Ramos (cell line): ENCODE measurements around the gene DGKD.

Experiments
- in situ Hi-C: fragments of 300-500 bp; cut with MboI; formaldehyde crosslinking; loops from one replicate; pipeline ENCODE4 v1.14.3; 2022; ENCODE audit warnings: low sequenced_read_pairs; ENCODE audit not compliant: unreplicated experiment

Gene DGKD

DNA sequence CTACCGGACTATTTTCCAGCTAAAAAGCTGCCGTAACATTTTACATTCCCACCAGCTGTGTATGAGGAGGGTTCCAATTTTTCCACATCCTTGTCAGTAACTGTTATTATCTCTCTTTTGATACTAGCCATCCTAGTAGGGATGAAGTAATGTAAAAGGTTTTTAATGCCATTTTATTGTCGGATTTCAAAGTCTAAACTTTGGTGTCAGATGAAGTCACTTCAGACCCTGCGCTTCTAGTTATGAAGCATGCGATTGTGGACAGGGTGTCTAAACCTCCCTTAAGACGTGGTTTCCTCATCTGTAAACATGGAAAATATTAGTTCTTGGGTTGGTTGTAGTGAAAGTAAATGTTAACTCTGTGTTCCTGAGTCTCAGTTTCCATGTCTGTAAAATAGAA is 4.7 kb downstream of the DGKD start:
- in situ Hi-C loops, result loop anchor here (25.0 kb wide), 2 partner anchors 272 to 1697 kb away; no protein-coding TSS in a partner anchor

DNA sequence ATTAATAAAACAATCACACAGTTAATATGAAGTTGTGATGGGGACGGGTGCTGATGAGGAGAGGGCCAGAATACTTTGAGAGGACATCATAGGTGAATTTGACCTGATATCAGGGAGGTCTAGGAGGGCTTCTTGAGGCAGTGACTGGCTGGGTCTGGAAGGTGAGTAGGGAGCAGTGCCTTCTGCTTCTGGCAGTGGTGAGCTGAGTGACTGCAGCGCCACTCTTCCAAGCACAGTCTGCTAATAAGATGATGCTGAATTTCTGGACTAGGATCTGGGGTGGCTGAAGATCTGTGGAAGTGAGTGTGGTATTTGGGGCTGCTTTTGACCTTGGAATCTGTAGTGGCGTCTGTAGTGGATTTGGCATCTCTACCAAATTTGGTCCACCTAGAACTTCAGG is 5.5 kb downstream of the DGKD start:
- in situ Hi-C loops, result loop anchor here (25.0 kb wide), 2 partner anchors 273 to 1698 kb away; no protein-coding TSS in a partner anchor

DNA sequence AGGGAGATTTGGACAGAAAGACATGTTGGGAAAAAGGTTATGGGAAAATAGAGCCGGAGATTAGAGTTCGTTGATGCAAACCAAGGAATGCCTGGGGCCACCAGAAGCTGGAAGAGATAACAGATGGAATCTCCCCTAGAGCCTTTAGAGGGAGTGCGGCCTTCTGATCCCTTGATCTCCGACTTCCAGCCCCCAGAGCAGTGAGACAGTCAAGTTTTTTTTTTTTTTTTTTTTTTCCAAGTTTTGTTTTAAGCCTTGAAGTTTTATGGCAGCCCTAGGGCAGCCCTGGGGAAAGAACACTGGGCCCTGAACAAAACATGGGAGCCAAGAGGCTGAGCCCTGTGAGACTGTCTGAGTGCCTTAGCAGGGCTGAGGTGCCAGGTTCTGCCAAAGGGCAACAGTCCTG is 6.5 kb downstream of the DGKD start:
- in situ Hi-C loops, result loop anchor here (25.0 kb wide), 2 partner anchors 273 to 1698 kb away; no protein-coding TSS in a partner anchor

DNA sequence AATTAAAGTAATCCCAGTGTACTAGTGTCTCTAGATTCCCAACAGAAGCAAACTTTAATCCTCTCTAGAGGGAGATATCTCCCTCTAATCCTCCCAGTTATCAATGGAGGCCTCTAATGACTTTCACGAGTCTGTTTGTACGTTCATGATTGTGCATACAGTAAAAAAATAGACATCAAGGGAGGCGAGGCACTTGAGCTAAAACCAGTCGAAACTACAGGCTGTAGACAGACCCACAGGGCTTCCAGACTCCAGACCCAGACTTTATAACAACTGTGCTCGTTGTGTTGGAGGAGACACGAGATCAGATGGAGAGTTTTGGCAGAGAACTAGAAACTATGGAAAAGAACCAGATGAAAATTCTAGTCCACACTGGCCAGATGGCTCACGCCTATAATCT is 7.0 kb downstream of the DGKD start:
- in situ Hi-C loops, result loop anchor here (25.0 kb wide), 2 partner anchors 274 to 1699 kb away; no protein-coding TSS in a partner anchor

DNA sequence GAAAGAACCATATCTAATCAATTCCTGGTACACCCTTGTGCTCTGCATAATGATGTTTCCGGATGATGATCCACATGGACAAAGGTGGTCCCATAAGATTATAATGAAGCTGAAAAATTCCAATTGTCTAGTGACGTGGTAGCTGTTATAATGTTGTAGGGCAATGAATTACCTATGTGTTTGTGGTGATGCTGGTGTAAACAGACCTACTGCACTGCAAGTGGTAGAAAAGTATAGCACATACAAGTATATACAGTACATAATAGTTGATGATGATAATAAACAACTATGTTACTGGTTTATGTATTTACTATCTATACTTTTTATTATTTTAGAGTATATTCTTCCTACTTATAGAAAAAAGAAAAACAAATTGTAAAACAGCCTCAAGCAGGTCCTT is 8.4 kb downstream of the DGKD start:
- in situ Hi-C loops, result loop anchor here (25.0 kb wide), 2 partner anchors 275 to 1700 kb away; no protein-coding TSS in a partner anchor

DNA sequence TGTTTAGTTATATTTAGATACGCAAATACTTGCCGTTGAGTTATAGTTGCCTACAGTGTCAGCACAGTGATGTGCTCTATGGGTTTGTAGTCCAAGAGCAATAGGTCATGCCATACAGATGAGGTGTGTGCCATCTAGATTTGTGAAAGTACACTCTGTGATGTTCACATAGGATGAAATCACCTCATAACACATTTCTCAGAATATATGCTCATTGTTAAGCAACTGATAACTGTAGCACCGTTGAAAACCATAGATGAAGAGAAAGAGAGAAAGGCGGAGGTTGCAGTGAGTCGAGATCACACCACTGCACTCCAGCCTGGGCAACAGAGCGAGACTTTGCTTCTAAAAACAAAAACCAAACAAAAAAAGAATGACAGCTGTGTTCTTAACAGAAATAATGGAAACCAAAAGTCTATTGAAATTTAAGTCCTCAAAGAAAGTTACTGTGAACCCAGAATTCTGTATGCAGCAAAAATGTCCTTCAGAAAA is 9.5 kb downstream of the DGKD start:
- in situ Hi-C loops, result loop anchor here (25.0 kb wide), 2 partner anchors 276 to 1701 kb away; no protein-coding TSS in a partner anchor

DNA sequence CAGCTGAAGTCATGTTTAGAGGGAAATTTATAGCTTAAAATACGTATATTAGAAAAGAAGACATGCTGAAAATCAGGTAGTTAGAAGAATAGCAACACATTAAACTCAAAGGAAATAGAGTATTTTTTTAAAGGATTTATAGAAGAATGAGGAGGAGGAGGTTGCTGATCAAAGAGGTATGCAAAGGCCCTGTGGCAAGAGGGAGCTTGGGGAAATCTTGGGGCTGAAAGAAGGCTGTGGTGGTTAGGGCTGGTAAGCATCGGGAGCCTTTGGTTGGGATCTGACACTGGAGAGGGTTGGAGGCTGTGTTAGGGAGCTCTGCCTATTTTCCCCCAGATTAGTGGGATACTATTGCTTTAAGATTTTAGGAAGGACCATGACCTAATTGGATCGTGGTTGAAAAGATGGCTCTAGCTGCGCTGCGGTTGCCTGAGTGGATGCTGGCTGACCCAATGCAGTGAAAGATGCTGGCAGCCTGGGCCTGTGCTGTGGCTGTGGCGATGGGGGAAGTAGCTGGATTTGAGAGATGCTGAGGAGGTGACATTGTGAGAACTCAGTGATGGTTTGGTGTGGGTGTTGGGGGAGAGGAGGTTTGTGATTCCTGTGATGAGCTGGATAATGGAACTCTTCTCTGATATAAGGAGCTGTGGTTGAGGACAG is 11.7 kb downstream of the DGKD start:
- in situ Hi-C loops, result loop anchor here (25.0 kb wide), 2 partner anchors 279 to 1704 kb away; no protein-coding TSS in a partner anchor

DNA sequence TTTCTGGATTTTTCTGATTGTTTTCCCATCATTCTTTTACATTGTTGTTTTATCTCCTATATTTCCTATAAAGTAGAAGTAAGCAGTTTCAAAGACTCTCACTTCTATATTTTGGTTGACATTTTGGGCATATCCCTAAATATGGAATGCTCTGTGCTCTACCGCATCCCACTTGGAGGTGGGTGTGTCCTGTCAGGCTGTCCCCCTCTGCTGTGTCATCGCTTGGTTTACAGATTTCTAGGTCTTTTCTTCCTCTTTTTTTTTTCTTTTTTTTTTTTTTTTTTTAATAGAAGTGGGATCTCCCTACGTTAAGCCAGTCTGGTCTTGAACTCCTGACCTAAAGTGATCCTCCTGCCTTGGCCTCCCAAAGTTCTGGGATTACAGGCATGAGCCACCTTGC is 13.3 kb downstream of the DGKD start:
- in situ Hi-C loops, result loop anchor here (25.0 kb wide), 2 partner anchors 280 to 1705 kb away; no protein-coding TSS in a partner anchor

DNA sequence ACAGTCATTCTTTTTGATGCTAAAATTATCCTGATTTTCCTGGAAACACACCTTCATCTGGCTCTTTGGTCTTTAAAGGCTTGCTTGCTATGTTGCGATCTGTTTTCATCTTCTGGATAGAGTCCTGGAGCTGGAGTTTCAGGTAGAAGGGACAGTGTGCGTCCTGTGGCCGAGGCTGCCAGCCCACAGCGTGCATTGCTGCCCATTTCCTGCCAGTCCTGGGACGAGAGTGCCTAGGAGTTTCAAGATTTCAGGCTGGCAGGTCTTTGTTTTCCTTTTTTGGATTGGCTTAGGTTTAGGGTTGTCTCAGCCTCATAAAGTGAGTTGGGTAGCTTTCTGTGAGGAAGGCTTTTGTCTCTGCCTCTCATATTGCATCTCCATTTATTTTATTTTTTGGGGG is 14.5 kb downstream of the DGKD start:
- in situ Hi-C loops, result loop anchor here (25.0 kb wide), 2 partner anchors 281 to 1706 kb away; no protein-coding TSS in a partner anchor

DNA sequence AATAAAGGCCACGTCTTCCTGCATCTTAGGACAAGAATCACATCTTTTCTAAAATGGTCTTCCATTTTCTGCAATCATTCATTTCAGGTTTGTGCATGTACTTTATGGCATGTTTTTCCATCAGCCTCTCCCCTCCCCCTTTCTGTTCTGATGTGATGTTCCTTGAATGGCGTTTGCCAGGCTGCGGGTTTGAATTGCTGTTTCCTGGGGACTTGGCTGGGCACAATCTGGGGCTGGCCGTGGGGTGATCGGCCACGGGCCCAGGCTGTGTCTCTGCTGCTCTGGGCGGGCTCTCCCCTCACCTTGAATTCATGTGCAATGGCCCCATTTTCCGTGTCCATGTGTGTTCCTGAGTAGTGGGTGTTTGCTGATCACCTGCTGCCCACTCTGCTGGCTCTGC is 15.2 kb downstream of the DGKD start:
- in situ Hi-C loops, result loop anchor here (25.0 kb wide), 2 partner anchors 282 to 1707 kb away; no protein-coding TSS in a partner anchor

DNA sequence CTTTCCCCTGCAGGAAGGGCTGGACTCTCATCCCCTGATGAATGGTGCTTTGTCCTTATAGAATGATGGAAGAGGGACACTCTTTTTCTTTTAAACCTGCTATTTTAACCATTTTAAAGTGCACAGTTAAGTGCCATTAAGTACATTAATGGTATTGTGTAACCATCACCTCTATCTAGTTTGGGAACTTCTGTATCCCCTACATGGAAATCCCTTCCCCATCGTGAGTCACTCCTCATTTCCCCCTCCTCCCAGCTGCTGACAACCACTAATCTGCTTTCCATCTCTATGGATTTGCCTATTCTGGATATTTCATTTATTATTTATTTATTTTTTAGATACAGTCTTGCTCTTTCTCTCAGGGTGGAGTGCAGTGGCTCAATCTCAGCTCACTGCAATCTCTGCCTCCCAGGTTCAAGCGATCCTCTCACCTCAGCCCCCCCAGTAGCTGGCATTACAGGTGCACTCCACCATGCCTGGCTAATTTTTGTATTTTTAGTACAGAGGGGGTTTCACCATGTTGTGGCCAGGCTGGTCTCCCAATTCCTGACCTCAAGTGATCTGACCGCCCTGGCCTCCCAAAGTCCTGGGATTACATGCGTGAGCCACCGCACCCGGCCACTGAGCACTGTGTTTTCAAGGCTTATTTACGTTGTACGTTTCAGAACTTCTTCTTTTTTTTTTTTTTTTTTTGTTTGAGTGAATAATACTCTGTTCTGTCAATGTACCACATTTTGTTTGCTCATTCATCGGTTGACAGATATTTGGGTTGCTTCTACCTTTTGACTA is 15.8 kb downstream of the DGKD start:
- in situ Hi-C loops, result loop anchor here (25.0 kb wide), 2 partner anchors 283 to 1708 kb away; no protein-coding TSS in a partner anchor

DNA sequence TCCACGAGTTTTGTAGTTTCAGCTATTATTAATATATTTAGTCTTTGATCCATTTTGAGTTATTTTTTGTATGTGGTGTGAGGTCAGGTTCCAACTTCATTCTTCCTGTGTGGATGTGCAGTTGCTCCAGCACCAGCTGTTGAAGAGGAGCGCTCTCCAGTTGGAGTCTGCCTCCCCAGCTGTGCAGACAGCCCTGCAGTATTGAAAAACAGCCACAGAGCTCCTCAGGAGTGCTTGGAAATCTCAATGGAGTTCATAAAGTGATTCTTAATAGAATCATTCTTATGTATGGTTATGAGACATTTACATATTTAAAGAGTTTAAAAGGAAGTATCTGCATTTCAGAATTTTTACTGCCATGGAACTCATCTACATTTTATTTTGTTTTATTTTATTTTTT is 17.3 kb downstream of the DGKD start:
- in situ Hi-C loops, result loop anchor here (25.0 kb wide), 2 partner anchors 284 to 1709 kb away; no protein-coding TSS in a partner anchor

DNA sequence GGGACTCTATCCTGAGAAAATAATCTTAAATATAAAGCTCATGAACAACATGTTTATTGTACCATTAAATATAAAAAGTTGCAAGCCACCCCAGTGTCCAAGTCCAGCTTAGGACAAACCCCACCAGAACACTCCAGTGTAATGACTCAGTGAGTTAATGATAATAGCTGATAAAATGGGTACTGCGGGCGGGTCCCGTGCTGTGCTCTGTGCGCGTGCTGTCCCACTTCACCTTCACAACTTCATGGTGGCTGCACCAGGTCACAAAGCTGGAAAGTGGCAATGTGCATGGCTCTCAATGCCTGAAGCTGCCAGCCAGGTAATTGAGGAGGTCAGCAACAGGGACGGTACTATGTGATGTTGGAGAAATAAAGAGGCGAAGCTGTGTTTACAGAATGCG is 18.6 kb downstream of the DGKD start:
- in situ Hi-C loops, result loop anchor here (25.0 kb wide), 2 partner anchors 286 to 1711 kb away; no protein-coding TSS in a partner anchor

DNA sequence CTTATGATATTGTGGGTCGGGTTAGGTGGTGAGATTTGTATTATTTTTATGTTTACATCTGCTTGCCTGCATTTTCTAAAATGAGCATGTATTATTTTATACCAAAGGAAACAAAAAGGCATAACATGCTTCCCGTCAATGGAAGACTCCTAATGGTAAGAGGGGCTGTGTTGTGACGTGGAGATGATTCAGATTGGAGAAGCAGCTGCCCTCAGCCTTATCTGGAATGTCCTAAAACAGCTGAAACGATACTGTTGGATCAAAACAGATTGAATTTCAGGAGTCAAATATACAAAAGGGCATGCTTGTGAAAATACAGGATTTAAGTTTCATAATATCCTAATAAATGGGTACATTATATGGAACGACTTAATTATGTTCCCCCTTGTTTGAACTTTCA is 19.0 kb downstream of the DGKD start:
- in situ Hi-C loops, result loop anchor here (25.0 kb wide), 2 partner anchors 286 to 1711 kb away; no protein-coding TSS in a partner anchor

DNA sequence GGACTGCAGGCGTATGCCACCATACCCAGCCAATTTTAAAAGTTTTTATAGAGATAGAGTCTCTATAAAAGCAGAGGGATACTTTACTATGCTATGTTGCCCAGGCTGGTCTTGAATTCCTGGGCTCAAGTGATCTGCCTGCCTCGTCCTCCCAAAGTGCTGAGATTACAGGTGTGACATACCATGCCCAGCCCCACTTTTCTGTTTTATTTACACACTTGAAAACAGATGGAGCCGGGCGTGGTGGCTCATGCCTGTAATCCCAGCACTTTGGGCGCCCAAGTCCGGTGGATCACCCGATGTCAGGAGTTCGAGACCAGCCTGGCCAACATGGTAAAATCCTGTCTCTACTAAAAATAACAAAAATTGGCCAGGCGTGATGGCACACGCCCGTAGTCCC is 20.5 kb downstream of the DGKD start:
- in situ Hi-C loops, result loop anchor here (25.0 kb wide), 2 partner anchors 287 to 1712 kb away; no protein-coding TSS in a partner anchor

DNA sequence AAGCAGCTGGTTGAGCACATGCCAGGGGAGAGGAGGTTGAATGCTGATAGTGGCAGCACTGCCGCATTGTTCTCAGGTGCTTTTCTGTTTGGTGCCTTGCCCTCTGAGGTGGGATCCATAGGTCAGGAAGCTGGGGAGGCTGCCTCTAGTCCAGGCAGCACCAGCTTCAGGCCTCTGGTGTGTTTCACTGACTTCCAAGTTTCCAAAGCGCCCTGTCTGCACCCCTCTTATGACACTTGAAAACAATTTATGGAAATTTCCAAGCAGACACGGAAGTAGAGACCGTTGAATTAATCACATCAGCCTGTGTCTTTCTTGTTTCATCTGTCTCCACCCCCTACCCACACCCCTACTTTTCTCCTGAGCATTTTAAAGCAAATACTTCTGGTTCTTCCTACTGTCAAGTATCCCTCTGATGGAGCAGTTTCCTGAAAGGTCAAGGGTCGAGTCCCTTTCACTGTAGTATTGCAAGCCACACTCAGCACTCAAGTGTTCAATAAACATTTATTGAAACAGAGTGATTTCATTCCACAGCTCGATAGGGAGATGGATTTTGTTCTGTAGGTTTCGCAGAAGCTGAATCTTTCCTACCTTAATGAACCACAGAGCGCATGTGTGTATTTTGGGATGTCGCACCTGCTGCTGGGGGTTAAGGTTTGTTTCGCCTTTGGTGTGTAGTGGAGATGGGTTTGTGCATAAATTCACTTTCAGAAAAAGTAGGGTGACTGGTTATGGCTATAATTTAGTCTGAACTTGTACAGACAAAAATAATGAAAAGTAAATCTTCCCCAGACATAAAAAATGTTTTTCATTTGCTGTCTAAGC is 21.4 kb downstream of the DGKD start:
- in situ Hi-C loops, result no loop called here

DNA sequence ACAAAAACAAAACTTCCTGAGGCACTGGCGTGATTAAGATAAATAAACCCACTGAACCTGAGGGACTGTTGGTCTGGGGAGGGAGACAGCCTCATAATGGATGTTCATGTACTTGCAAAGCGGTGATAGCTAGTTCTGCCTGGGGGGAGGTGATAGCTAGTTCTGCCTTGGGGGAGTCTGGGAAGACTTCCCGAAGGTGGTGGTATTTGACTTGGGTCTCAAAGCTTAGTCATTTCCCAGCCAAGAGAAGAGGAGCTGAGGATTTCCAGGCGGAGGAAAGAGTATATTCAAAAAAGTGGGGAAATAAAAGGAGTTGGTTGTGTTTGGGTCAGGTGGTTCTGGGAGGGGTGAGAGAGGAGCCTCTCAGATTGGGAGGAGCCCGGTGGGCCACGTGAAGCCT is 24.7 kb downstream of the DGKD start:
- in situ Hi-C loops, result no loop called here

DNA sequence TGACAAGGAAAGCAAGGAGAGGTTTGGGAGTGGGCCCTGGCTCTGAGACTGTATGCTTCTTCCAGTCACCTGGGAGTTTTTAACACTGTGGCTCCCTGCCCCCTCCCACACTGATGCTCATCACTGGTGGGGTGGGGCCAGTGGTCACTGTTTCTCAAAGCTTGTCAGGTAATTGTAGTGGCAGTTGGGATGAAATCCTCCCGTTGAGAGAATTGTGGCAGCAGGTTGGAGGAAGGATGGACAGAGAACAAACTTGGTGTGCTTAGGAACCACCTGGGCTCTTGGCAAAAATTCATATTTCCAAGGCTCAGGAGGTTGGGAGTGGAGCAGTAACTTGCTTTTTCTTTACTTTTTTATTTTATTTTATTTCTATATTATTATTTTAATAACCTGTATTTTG is 25.1 kb downstream of the DGKD start:
- in situ Hi-C loops, result no loop called here

DNA sequence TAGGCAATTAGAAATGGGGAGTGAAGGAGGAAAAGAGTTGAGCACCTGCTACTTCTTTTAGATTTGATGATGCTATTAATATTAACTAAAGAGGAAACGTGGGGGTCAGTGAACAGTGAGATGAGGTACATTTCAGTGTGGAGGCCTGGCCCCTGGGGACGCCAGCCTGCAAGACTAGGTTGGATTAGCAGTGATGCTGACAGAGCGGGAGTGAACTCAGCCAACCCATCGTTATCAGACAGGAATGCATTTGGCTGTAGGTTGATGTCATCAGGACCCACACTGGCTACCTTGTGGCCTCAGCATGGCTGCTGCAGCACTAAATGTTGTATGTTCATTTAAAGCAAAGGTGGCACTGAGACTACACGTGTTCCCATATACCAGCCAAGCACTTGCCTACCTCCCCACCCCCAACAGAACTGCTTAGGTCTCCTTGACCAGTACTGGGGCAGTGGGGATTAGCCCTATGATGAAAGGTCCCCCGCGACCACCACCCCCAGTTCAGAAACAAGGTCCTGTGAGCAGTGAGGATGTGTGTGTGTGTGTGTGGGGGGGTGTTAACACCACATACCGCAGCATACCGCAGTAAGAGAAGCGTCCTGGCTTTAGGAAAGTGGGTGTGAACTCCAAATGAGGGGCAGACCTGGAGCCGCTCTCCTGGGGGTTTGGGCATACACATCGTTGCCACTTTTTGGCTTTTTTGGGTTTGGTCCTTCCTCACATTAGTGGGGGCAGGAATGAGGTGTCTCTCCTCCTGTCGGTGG is 26.0 kb downstream of the DGKD start:
- in situ Hi-C loops, result no loop called here
